DND-41 (cell line): ENCODE data around the gene FAM118B.

Experiments
- EZH2 ChIP-seq: IDR thresholded peaks from 3 replicates; pipeline ENCODE4 v1.6.1; 2012; ENCODE audit warnings: borderline replicate concordance, low read depth, mild to moderate bottlenecking, moderate library complexity, low read length, inconsistent platforms; ENCODE audit not compliant: severe bottlenecking
- TF ChIP-seq, protein P1 (sequence below): IDR thresholded peaks from 2 replicates; pipeline ENCODE4 v1.5.1; 2012; ENCODE audit warnings: borderline replicate concordance, low read length, moderate library complexity, mild to moderate bottlenecking; ENCODE audit not compliant: poor library complexity, severe bottlenecking; ENCODE audit errors: extremely low read depth

DNA sequence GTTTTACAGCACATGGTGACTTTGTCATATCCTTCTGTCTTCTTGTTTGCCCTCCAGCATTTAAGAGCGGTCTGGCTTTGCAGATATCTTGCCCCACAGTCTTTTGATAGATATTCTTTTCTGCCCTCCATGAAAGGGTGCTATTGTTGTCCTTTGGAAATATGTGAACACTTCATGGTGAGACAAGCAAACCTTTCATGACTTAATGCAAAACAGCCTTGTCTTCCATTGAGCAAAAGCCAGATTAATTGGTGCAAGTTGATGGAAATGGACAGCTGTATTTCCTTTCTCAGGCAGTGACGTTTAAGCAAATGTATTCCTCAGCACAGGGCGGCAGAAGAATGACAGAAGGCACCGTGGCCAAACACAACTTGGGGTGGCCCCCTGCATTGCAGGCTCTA lies 96.7 kb downstream of the FAM118B start:
- TF ChIP-seq, protein P1, sequence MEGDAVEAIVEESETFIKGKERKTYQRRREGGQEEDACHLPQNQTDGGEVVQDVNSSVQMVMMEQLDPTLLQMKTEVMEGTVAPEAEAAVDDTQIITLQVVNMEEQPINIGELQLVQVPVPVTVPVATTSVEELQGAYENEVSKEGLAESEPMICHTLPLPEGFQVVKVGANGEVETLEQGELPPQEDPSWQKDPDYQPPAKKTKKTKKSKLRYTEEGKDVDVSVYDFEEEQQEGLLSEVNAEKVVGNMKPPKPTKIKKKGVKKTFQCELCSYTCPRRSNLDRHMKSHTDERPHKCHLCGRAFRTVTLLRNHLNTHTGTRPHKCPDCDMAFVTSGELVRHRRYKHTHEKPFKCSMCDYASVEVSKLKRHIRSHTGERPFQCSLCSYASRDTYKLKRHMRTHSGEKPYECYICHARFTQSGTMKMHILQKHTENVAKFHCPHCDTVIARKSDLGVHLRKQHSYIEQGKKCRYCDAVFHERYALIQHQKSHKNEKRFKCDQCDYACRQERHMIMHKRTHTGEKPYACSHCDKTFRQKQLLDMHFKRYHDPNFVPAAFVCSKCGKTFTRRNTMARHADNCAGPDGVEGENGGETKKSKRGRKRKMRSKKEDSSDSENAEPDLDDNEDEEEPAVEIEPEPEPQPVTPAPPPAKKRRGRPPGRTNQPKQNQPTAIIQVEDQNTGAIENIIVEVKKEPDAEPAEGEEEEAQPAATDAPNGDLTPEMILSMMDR, result no peak
- TF ChIP-seq EZH2, result no peak
